Kidney (tissue), 14 donors: ENCODE results near the gene RPA1. TPM values are rescaled to one million over a fixed set of nuclear protein-coding genes. Genes with fewer than 3 reads are reported as not detected.

ENCODE experiments used
- DNase-seq, 5 donors: peaks; one replicate each; pipeline ENCODE4 v3.0.0-alpha.2; 2013 to 2020
- FAIRE-seq: peaks from 2 replicates; lab custom pipeline; 2012; peaks lifted over from hg19 to GRCh38; lab: Jason Lieb, UNC
- H3K27ac ChIP-seq, 2 donors: one replicate each; pipeline ENCODE4 v1.7.0; 2013; ENCODE audit warnings: low read depth in 2 of 2, low read length in 2 of 2, inconsistent platforms in 1 of 2
- H3K27me3 ChIP-seq: one replicate; pipeline ENCODE4 v1.7.1; 2013; ENCODE audit warnings: low read length, inconsistent platforms; ENCODE audit not compliant: control insufficient read depth, insufficient read depth
- H3K36me3 ChIP-seq, 3 donors: one replicate each; pipeline versions ENCODE4 v1.7.0 to v1.7.1; 2013; ENCODE audit warnings: low read length in 3 of 3, control low read depth in 1 of 3, inconsistent platforms in 1 of 3; ENCODE audit not compliant: insufficient read depth in 3 of 3, control insufficient read depth in 2 of 3
- H3K4me1 ChIP-seq, 3 donors: one replicate each; pipeline versions ENCODE4 v1.7.0 to v1.7.1; 2013; ENCODE audit warnings: low read length in 3 of 3, inconsistent platforms in 1 of 3, low read depth in 1 of 3; ENCODE audit not compliant: control insufficient read depth in 2 of 3, insufficient read depth in 2 of 3
- H3K4me3 ChIP-seq, 3 donors: one replicate each; pipeline versions ENCODE4 v1.7.0 to v1.8.1; 2013; ENCODE audit warnings: low read length in 3 of 3, control low read depth in 1 of 3, inconsistent platforms in 1 of 3
- H3K9ac ChIP-seq, 3 donors: one replicate each; pipeline versions ENCODE4 v1.7.0 to v1.7.1; 2013; ENCODE audit warnings: low read length in 3 of 3, control low read depth in 1 of 3, inconsistent platforms in 1 of 3
- H3K9me3 ChIP-seq, 3 donors: one replicate each; pipeline versions ENCODE4 v1.7.0 to v1.7.1; 2013; ENCODE audit warnings: low read length in 3 of 3, control low read depth in 1 of 3, inconsistent platforms in 1 of 3; ENCODE audit not compliant: control insufficient read depth in 2 of 3, insufficient read depth in 1 of 3
- CTCF ChIP-seq: IDR thresholded peaks from 3 replicates; pipeline ENCODE4 v1.5.1; 2012; ENCODE audit warnings: mild to moderate bottlenecking, moderate library complexity, borderline replicate concordance; ENCODE audit not compliant: insufficient read depth; ENCODE audit errors: extremely low read depth
- intact Hi-C: fragments of 100-400 bp; cut with DNase I; formaldehyde crosslinking; loops from one replicate; pipeline ENCODE4 v1.11.1; 2022
- polyA plus RNA-seq: library from polyadenylated mRNA; stranded (reverse); fragments of 350-450 nt; fragmentation: Illumina TruSeq; extraction: RNeasy Lipid Tissue Mini Kit (QIAGEN cat#74804); gene quantifications from one replicate; pipeline ENCODE4 v1.2.3, GENCODE V29; 2014; ENCODE audit warnings: low read depth, low replicate concordance; ENCODE audit not compliant: insufficient read depth
- total RNA-seq: library from RNA; stranded (reverse); fragmentation: NEBNext Ultra II Directional; extraction: Animal tissue kit (Norgen Biotek cat#: 25700); gene quantifications from one replicate; pipeline ENCODE4 v1.2.1, GENCODE V29; 2021
- donor health status: control.
- donor health status: control.
- donor health status: control.
- donor health status: control.
- donor health status: control.
- donor health status: DM: yes; HTN: yes; CAD: no.
- donor health status: Normal renal cell carcinoma (clear cell type).

Gene RPA1
- total and polyA plus RNA-seq, 2 donors from 2014 or later: 26.1 to 89.0 TPM

- DNase-seq: peak in 3 of 5 donors; percentile 36 to 49 (median 38)
- peak; percentile 35 for TF ChIP-seq CTCF
Observed at GRCh38 chr17:1882836-1883235, 53.0 kb downstream of the RPA1 start.

GRCh38 chr17:1883536-1883935, 53.7 kb downstream of the RPA1 start:
- Histone ChIP-seq H3K9me3 (peaks cover 0 to 4% (median 0%) of the 10 kb centered on the region in 3 donors), H3K36me3 (peaks cover 19 to 60% (median 41%) of the 10 kb centered on the region in 3 donors), H3K9ac (no peak overlapping the region), H3K4me3 (no peak overlapping the region), H3K4me1 (no peaks in the 10 kb centered on the region), H3K27me3 (no peaks in the 10 kb centered on the region), H3K27ac (no peak overlapping the region)
- intact Hi-C loops: no loop called here
- TF ChIP-seq CTCF: no peak
- DNase-seq (no peak), FAIRE-seq (no peak)

More at GRCh38 chr17:1882836-1883235, 53.0 kb downstream of the RPA1 start:
- no peak overlapping the region for H3K9ac ChIP-seq
- H3K36me3 ChIP-seq: peaks cover 19 to 61% (median 39%) of the 10 kb centered on the region in 3 donors
- H3K27ac ChIP-seq: no peak overlapping the region
- H3K4me3 ChIP-seq: no peak overlapping the region
- intact Hi-C loops: no loop called here
- no peak for FAIRE-seq
- peaks cover 0 to 4% (median 0%) of the 10 kb centered on the region in 3 donors for H3K9me3 ChIP-seq
- no peaks in the 10 kb centered on the region for H3K4me1 ChIP-seq
- H3K27me3 ChIP-seq: no peaks in the 10 kb centered on the region

- no peak for TF ChIP-seq CTCF
- H3K36me3 ChIP-seq: peaks cover 16 to 44% (median 19%) of the 10 kb centered on the region in 3 donors
- FAIRE-seq (no peak), DNase-seq (no peak)
- H3K27me3 ChIP-seq: no peaks in the 10 kb centered on the region
- no peak overlapping the region for H3K27ac ChIP-seq
- intact Hi-C loops: no loop called here
- H3K4me3 ChIP-seq: no peak overlapping the region
- H3K4me1 ChIP-seq: no peaks in the 10 kb centered on the region
- H3K9me3 ChIP-seq: peaks cover 0 to 4% (median 0%) of the 10 kb centered on the region in 3 donors
- no peak overlapping the region for H3K9ac ChIP-seq
Observed at GRCh38 chr17:1888741-1889140, 58.9 kb downstream of the RPA1 start.
